Measurements from ENCODE around the gene C10orf105. TPM values are rescaled to one million over a fixed set of nuclear protein-coding genes. Genes with fewer than 3 reads are reported as not detected.

The C10orf105 gene
- total RNA-seq, 1 experiment from 2014 or later: not detected

- Histone ChIP-seq H3K9me2 (replicated peaks; ENCODE audit: low read length) (no peaks in the 10 kb centered on the region), H3K9ac (ENCODE audit: low read length) (no peak overlapping the region), H3K4me2 (ENCODE audit: low read length) (no peak overlapping the region), H3K4me1 (ENCODE audit: insufficient read depth, low read length) (peaks cover 5% of the 10 kb centered on the region; the same call in 1 of the 2 replicates), H3K27me3 (ENCODE audit: low read length) (no peaks in the 10 kb centered on the region), H4K20me1 (ENCODE audit: low read length) (no peaks in the 10 kb centered on the region), H3F3A (ENCODE audit: low read length, unreplicated experiment) (no peaks in the 10 kb centered on the region), H3K4me3 (ENCODE audit: low read length) (no peak overlapping the region), H3K79me2 (ENCODE audit: low read length) (no peaks in the 10 kb centered on the region), H3K27ac (ENCODE audit: low read length) (no peak overlapping the region), H2AFZ (ENCODE audit: low read length) (no peak overlapping the region), H3K9me3 (ENCODE audit: low read length) (no peaks in the 10 kb centered on the region), H3K36me3 (ENCODE audit: low read depth, low read length) (no peaks in the 10 kb centered on the region)
- POLR2A ChIA-PET (ENCODE audit: unreplicated experiment): no interaction called here
- intact Hi-C loops (cut with micrococcal nuclease): no loop called here
- no peak for DNase-seq
- CTCF ChIA-PET: no interaction called here
- no TSS peak for BruUV-seq (replicated peaks)
- no peak for TF ChIP-seq CTCF (conservative IDR thresholded peaks at IDR 0.05; ENCODE audit: low read depth, low read length)
- no peak for TF ChIP-seq EZH2phosphoT487 (IDR thresholded peaks at IDR 0.05; ENCODE audit: borderline replicate concordance, low read length)
- TF ChIP-seq EZH2 (IDR thresholded peaks at IDR 0.05; ENCODE audit: low read length, unreplicated experiment): no peak
- no peak for ATAC-seq
These were observed 29.4 kb downstream of the C10orf105 start for GRCh38 chr10:71690094-71690720.

GRCh38 chr10:71688256-71688655, 31.3 kb downstream of the C10orf105 start:
- Histone ChIP-seq H3K9ac (ENCODE audit: low read length) (no peak overlapping the region), H2AFZ (ENCODE audit: low read length) (no peak overlapping the region), H3K36me3 (ENCODE audit: low read depth, low read length) (no peaks in the 10 kb centered on the region), H3K4me3 (ENCODE audit: low read length) (no peak overlapping the region), H3F3A (ENCODE audit: low read length, unreplicated experiment) (no peaks in the 10 kb centered on the region), H3K4me2 (ENCODE audit: low read length) (no peak overlapping the region), H4K20me1 (ENCODE audit: low read length) (no peaks in the 10 kb centered on the region), H3K9me2 (replicated peaks; ENCODE audit: low read length) (no peaks in the 10 kb centered on the region), H3K79me2 (ENCODE audit: low read length) (no peaks in the 10 kb centered on the region), H3K9me3 (ENCODE audit: low read length) (no peaks in the 10 kb centered on the region), H3K27me3 (ENCODE audit: low read length) (no peaks in the 10 kb centered on the region; the same call in 1 of the 2 replicates), H3K4me1 (ENCODE audit: insufficient read depth, low read length) (no peaks in the 10 kb centered on the region), H3K27ac (ENCODE audit: low read length) (no peak overlapping the region)
- ChIA-PET CTCF (no interaction called here), POLR2A (ENCODE audit: unreplicated experiment) (no interaction called here)
- intact Hi-C loops (cut with micrococcal nuclease): no loop called here
- BruUV-seq (replicated peaks): no TSS peak
- ATAC-seq: no peak
- no peak for DNase-seq
- TF ChIP-seq CTCF (conservative IDR thresholded peaks at IDR 0.05; ENCODE audit: low read depth, low read length) (no peak), EZH2 (IDR thresholded peaks at IDR 0.05; ENCODE audit: low read length, unreplicated experiment) (no peak), EZH2phosphoT487 (IDR thresholded peaks at IDR 0.05; ENCODE audit: borderline replicate concordance, low read length) (no peak)

- intact Hi-C loops (cut with micrococcal nuclease): no loop called here
- ChIA-PET POLR2A (ENCODE audit: unreplicated experiment) (no interaction called here), CTCF (no interaction called here)
- Histone ChIP-seq H3K4me2 (ENCODE audit: low read length) (no peak overlapping the region), H3K4me3 (ENCODE audit: low read length) (no peak overlapping the region), H3F3A (ENCODE audit: low read length, unreplicated experiment) (no peaks in the 10 kb centered on the region), H3K27me3 (ENCODE audit: low read length) (no peaks in the 10 kb centered on the region; the same call in 1 of the 2 replicates), H3K9me2 (replicated peaks; ENCODE audit: low read length) (no peaks in the 10 kb centered on the region), H2AFZ (ENCODE audit: low read length) (no peak overlapping the region), H3K36me3 (ENCODE audit: low read depth, low read length) (no peaks in the 10 kb centered on the region), H3K27ac (ENCODE audit: low read length) (no peak overlapping the region), H3K79me2 (ENCODE audit: low read length) (no peaks in the 10 kb centered on the region), H3K4me1 (ENCODE audit: insufficient read depth, low read length) (no peaks in the 10 kb centered on the region), H4K20me1 (ENCODE audit: low read length) (no peaks in the 10 kb centered on the region), H3K9me3 (ENCODE audit: low read length) (no peaks in the 10 kb centered on the region), H3K9ac (ENCODE audit: low read length) (no peak overlapping the region)
- no peak for DNase-seq
- ATAC-seq: no peak
- TF ChIP-seq CTCF (conservative IDR thresholded peaks at IDR 0.05; ENCODE audit: low read depth, low read length): no peak
- TF ChIP-seq EZH2 (IDR thresholded peaks at IDR 0.05; ENCODE audit: low read length, unreplicated experiment): no peak
- TF ChIP-seq EZH2phosphoT487 (IDR thresholded peaks at IDR 0.05; ENCODE audit: borderline replicate concordance, low read length): no peak
- BruUV-seq (replicated peaks): no TSS peak
These were observed 32.1 kb downstream of the C10orf105 start for GRCh38 chr10:71687480-71687879.

Measured in PC-3 (cell line).